Measurements from ENCODE around the gene CCNA1. TPM values are rescaled to one million over a fixed set of nuclear protein-coding genes. Genes with fewer than 3 reads are reported as not detected.

Gene CCNA1
- total and polyA plus RNA-seq, 12 donors, result 0.20 to 1.1 (median 0.38) TPM; not detected in 3

DNA sequence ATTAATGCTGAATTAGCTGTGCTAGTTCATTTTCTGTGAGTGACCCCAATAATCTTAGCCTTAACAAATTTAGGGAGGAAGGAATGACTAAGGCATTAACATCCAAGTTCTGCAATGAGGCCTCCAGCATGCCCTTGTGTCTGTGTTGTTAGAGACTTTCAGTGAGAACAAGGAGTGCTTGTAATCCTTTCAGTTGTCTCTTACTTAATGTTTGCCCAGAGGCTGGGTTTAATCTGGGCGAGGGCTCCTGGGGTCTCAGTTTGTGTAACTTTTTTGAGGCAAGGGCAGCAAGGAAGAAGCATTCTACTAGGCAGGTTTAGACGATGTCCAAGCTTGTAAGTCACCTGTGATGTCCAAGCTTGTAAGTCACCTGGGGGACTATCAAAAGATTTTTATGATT lies 24.3 kb downstream of the CCNA1 start:
- 74 to 79% methylated on average over 2 of the region's 2 CpGs for WGBS, 2 donors
- TF ChIP-seq, protein P1, sequence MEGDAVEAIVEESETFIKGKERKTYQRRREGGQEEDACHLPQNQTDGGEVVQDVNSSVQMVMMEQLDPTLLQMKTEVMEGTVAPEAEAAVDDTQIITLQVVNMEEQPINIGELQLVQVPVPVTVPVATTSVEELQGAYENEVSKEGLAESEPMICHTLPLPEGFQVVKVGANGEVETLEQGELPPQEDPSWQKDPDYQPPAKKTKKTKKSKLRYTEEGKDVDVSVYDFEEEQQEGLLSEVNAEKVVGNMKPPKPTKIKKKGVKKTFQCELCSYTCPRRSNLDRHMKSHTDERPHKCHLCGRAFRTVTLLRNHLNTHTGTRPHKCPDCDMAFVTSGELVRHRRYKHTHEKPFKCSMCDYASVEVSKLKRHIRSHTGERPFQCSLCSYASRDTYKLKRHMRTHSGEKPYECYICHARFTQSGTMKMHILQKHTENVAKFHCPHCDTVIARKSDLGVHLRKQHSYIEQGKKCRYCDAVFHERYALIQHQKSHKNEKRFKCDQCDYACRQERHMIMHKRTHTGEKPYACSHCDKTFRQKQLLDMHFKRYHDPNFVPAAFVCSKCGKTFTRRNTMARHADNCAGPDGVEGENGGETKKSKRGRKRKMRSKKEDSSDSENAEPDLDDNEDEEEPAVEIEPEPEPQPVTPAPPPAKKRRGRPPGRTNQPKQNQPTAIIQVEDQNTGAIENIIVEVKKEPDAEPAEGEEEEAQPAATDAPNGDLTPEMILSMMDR (IDR thresholded peaks at IDR 0.05), result no peak
- intact Hi-C loops (cut with DNase I), result no loop called here

DNA sequence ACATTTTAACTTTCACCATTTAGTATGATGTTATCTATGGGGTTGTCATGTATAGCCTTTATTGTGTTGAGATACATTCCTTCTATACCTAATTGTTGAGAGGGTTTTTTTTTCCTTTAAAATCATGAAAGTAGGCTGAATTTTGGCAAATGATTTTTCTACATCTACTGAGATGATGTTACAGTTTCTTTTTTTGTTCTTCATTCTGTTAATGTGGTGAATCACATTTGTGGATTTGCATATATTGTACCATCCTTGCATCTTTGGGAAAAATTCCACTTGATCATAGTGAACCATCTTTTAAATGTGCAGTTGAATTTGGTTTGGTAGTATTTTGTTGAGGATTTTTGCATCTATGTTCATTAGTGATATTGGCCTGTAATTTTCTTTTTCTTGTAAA lies 29.2 kb downstream of the CCNA1 start:
- Histone ChIP-seq H3K4me3 (no peak overlapping the region), H3K9me3 (peaks cover 0 to 2% (median 0%) of the 10 kb centered on the region in 11 donors), H3K36me3 (no peaks in the 10 kb centered on the region), H3K27ac (no peak overlapping the region), H3K4me1 (no peaks in the 10 kb centered on the region), H3K27me3 (no peaks in the 10 kb centered on the region)
- intact Hi-C loops (cut with DNase I), result no loop called here
- no peak for ATAC-seq
- no peak for DNase-seq
- TF ChIP-seq, protein P1 (IDR thresholded peaks at IDR 0.05), result no peak

More for the DNA sequence above, 24.3 kb downstream of the CCNA1 start:
- Histone ChIP-seq H3K36me3 (no peaks in the 10 kb centered on the region), H3K9me3 (no peaks in the 10 kb centered on the region), H3K27ac (no peak overlapping the region), H3K27me3 (peaks cover 0 to 11% (median 0%) of the 10 kb centered on the region in 7 donors), H3K4me3 (no peak overlapping the region), H3K4me1 (no peaks in the 10 kb centered on the region)
- no peak for ATAC-seq
- no peak for DNase-seq

DNA sequence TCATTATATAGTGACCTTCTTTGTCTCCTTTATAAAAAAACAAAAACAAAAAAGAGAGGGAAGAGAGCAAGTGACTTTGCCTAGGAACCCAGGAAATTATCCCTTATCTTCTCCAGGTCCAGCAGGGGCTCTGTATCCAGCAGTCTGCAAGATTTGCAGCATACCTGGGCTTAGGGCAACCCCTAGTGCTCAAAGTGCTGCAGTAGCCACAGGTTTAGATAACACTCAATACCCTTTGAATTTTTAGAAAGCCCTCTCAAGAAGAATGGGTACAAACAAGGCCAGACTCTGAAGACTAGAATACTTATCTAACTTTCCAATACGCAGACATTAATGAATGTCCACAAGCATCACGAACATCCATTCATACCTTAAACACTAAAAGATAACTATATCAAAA lies 43.2 kb downstream of the CCNA1 start:
- no peaks in the 10 kb centered on the region for H3K36me3 ChIP-seq
- 80 to 82% methylated on average over 2 of the region's 2 CpGs for WGBS, 2 donors
- H3K9me3 ChIP-seq, result peaks cover 0 to 50% (median 3%) of the 10 kb centered on the region in 11 donors
- ATAC-seq (no peak), DNase-seq (no peak)
- no peak overlapping the region for H3K4me3 ChIP-seq
- no peaks in the 10 kb centered on the region for H3K4me1 ChIP-seq
- no peak overlapping the region for H3K27ac ChIP-seq
- intact Hi-C loops (cut with DNase I), result no loop called here
- H3K27me3 ChIP-seq, result peaks cover 0 to 5% (median 0%) of the 10 kb centered on the region in 7 donors
- TF ChIP-seq, protein P1 (IDR thresholded peaks at IDR 0.05), result no peak

DNA sequence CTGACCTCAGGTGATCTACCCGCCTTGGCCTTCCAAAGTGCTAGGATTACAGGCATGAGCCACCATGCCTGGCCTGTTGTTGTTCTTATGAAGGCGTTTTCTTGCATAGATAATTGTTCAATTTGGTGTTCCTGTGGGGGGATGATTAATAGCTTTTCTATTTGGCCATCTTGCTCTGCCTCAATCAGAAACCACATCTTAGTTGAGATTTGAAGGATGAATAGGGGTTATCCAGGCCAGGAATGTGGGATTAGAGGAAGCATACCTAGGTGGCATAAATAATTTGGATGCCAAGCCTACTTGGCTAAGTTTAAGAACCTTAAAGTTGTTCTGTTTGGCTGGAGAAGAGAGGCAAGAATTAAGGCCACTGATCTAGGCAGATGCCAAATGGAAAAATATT lies 44.4 kb downstream of the CCNA1 start:
- Histone ChIP-seq H3K27ac (no peak overlapping the region), H3K36me3 (no peaks in the 10 kb centered on the region), H3K9me3 (peaks cover 0 to 43% (median 4%) of the 10 kb centered on the region in 11 donors), H3K27me3 (peaks cover 0 to 5% (median 0%) of the 10 kb centered on the region in 7 donors), H3K4me3 (no peak overlapping the region), H3K4me1 (no peaks in the 10 kb centered on the region)
- intact Hi-C loops (cut with DNase I), result no loop called here
- DNase-seq (no peak), ATAC-seq (no peak)
- 65 to 75% methylated on average over 2 of the region's 2 CpGs for WGBS, 2 donors
- TF ChIP-seq, protein P1 (IDR thresholded peaks at IDR 0.05), result no peak
